CD4-positive, alpha-beta memory T cell (primary cell): ENCODE data around the gene TMEM215. TPM values are rescaled to one million over a fixed set of nuclear protein-coding genes. Genes with fewer than 3 reads are reported as not detected.
A peak's percentile ranks its signal among the peaks of the same experiment; 100 is the strongest.

ENCODE experiments used
- CTCF ChIA-PET: fragments of 350-600 bp; sonication (Branson Sonifier 250); formaldehyde crosslinking; loops from one replicate; lab custom pipeline; 2021; ENCODE audit warnings: inconsistent platforms; ENCODE audit not compliant: partially characterized antibody; lab: Charles Lee
- POLR2A ChIA-PET: fragments of 350-600 bp; sonication (Branson Sonifier 250); formaldehyde crosslinking; loops from one replicate; lab custom pipeline; 2021; ENCODE audit not compliant: partially characterized antibody; lab: Charles Lee
- DNase-seq, 5 donors: peaks; one replicate each; pipeline versions ENCODE4 v3.0.0 to v3.0.0-alpha.2; 2020 to 2022; ENCODE audit warnings: mixed read lengths in 1 of 5
- H3K27ac ChIP-seq: one replicate; pipeline ENCODE4 v1.7.0; 2013; ENCODE audit warnings: low read depth, low read length
- H3K27me3 ChIP-seq: 2 replicates; pipeline ENCODE4 v1.7.0; 2013; ENCODE audit warnings: mild to moderate bottlenecking, low read length, moderate library complexity; ENCODE audit not compliant: insufficient read depth
- H3K36me3 ChIP-seq: 2 replicates; pipeline ENCODE4 v1.7.0; 2013; ENCODE audit warnings: mild to moderate bottlenecking, low read length, moderate library complexity; ENCODE audit not compliant: insufficient read depth
- H3K4me1 ChIP-seq: 2 replicates; pipeline ENCODE4 v1.7.0; 2013; ENCODE audit warnings: mild to moderate bottlenecking, low read length, moderate library complexity; ENCODE audit not compliant: insufficient read depth
- H3K4me3 ChIP-seq, 2 donors: one replicate each; pipeline ENCODE4 v1.7.0; 2013; ENCODE audit warnings: low read length in 2 of 2, mild to moderate bottlenecking in 1 of 2
- H3K9me3 ChIP-seq, 2 donors: one replicate each; pipeline ENCODE4 v1.7.0; 2013; ENCODE audit warnings: low read length in 2 of 2, control low read depth in 1 of 2; ENCODE audit not compliant: control insufficient read depth in 1 of 2
- H3K27ac Mint-ChIP-seq, 7 donors: one replicate each; pipeline ENCODE4 v1.8.0; 2020 to 2021; ENCODE audit warnings: mixed read lengths in 7 of 7, mild to moderate bottlenecking in 6 of 7, inconsistent platforms in 3 of 7, moderate library complexity in 3 of 7
- H3K27me3 Mint-ChIP-seq, 2 donors: one replicate each; pipeline ENCODE4 v1.8.0; 2020 to 2021; ENCODE audit warnings: mixed read lengths in 2 of 2
- H3K36me3 Mint-ChIP-seq, 2 donors: one replicate each; pipeline ENCODE4 v1.8.0; 2020 to 2021; ENCODE audit warnings: mixed read lengths in 2 of 2, inconsistent platforms in 1 of 2, mild to moderate bottlenecking in 1 of 2
- H3K4me1 Mint-ChIP-seq, 4 donors: one replicate each; pipeline ENCODE4 v1.8.0; 2020 to 2021; ENCODE audit warnings: mixed read lengths in 4 of 4, mild to moderate bottlenecking in 1 of 4
- H3K4me3 Mint-ChIP-seq, 8 donors: one replicate each; pipeline ENCODE4 v1.8.0; 2020 to 2021; ENCODE audit warnings: mixed read lengths in 8 of 8, mild to moderate bottlenecking in 7 of 8, moderate library complexity in 6 of 8, inconsistent platforms in 3 of 8
- H3K9me3 Mint-ChIP-seq, 8 donors: one replicate each; pipeline ENCODE4 v1.8.0; 2020 to 2021; ENCODE audit warnings: mixed read lengths in 8 of 8, mild to moderate bottlenecking in 5 of 8, inconsistent platforms in 3 of 8, moderate library complexity in 1 of 8
- intact Hi-C: fragments of 100-400 bp; cut with micrococcal nuclease; formaldehyde crosslinking; loops from one replicate; pipeline ENCODE4 v1.15.1; 2023
- polyA plus RNA-seq, 2 donors: library from polyadenylated mRNA; unstranded; fragments of 300-500 nt; fragmentation: Illumina TruSeq; gene quantifications; one replicate each; pipeline ENCODE4 v1.2.3, GENCODE V29; 2021
- total RNA-seq, 2 experiments: library from RNA; stranded (reverse); gene quantifications; one replicate each; pipeline ENCODE4 v1.2.3, GENCODE V29; 2021

TMEM215 gene
- total RNA-seq (not detected), polyA plus RNA-seq (not detected)

- Histone ChIP-seq H3K27ac (no peak within 1 kb of the TSS), H3K27me3 (no peaks in the 10 kb centered on the region), H3K36me3 (no peaks in the 10 kb centered on the region), H3K4me3 (no peak within 1 kb of the TSS), H3K4me1 (no peaks in the 10 kb centered on the region), H3K9me3 (no peaks in the 10 kb centered on the region)
- intact Hi-C loops: no loop called here
- H3K9me3 Mint-ChIP-seq: peaks cover 0 to 8% (median under 1%) of the 10 kb centered on the region in 8 donors
- no peak for DNase-seq
- no peaks in the 10 kb centered on the region for H3K36me3 Mint-ChIP-seq
- POLR2A ChIA-PET: no interaction called here
- no peak within 1 kb of the TSS for H3K27ac Mint-ChIP-seq
- H3K27me3 Mint-ChIP-seq: peaks cover 34 to 35% of the 10 kb centered on the region in 2 donors
- peaks cover 0 to 2% (median 0%) of the 10 kb centered on the region in 4 donors for H3K4me1 Mint-ChIP-seq
- H3K4me3 Mint-ChIP-seq: no peak within 1 kb of the TSS
- CTCF ChIA-PET: no interaction called here
Measured at GRCh38 chr9:32783168-32783891, at the start of gene TMEM215. TMEM215 (plus strand) TSS chr9:32783540; CDS start chr9:32784184, 644 bp downstream.

- no peaks in the 10 kb centered on the region for H3K4me1 ChIP-seq
Measured at GRCh38 chr9:32735476-32735875, 47.9 kb upstream of the TMEM215 start.

GRCh38 chr9:32737378-32737777 lies 46.0 kb upstream of the TMEM215 start:
- H3K27ac Mint-ChIP-seq: no peak overlapping the region
- no peaks in the 10 kb centered on the region for H3K27me3 ChIP-seq
- no peak for DNase-seq
- CTCF ChIA-PET: no interaction called here
- H3K36me3 ChIP-seq: no peaks in the 10 kb centered on the region
- H3K4me1 ChIP-seq: no peaks in the 10 kb centered on the region
- no peak overlapping the region for H3K27ac ChIP-seq
- H3K9me3 Mint-ChIP-seq: peaks cover 0 to 11% (median 5%) of the 10 kb centered on the region in 8 donors
- H3K4me3 ChIP-seq: no peak overlapping the region
- H3K9me3 ChIP-seq: no peaks in the 10 kb centered on the region
- peaks cover 1 to 4% of the 10 kb centered on the region in 2 donors for H3K27me3 Mint-ChIP-seq
- POLR2A ChIA-PET: no interaction called here
- H3K36me3 Mint-ChIP-seq: no peaks in the 10 kb centered on the region
- intact Hi-C loops: no loop called here
- H3K4me3 Mint-ChIP-seq: no peak overlapping the region
- no peaks in the 10 kb centered on the region for H3K4me1 Mint-ChIP-seq

More at GRCh38 chr9:32735476-32735875, 47.9 kb upstream of the TMEM215 start:
- H3K4me1 Mint-ChIP-seq: no peaks in the 10 kb centered on the region
- no peak overlapping the region for H3K4me3 ChIP-seq
- H3K27me3 ChIP-seq: no peaks in the 10 kb centered on the region
- no peak overlapping the region for H3K27ac ChIP-seq
- H3K36me3 ChIP-seq: no peaks in the 10 kb centered on the region
- intact Hi-C loops: no loop called here
- peaks cover 1 to 2% of the 10 kb centered on the region in 2 donors for H3K27me3 Mint-ChIP-seq
- H3K9me3 ChIP-seq: no peaks in the 10 kb centered on the region
- peaks cover 0 to 6% (median 0%) of the 10 kb centered on the region in 8 donors for H3K9me3 Mint-ChIP-seq
- CTCF ChIA-PET: no interaction called here
- no peak overlapping the region for H3K4me3 Mint-ChIP-seq
- H3K36me3 Mint-ChIP-seq: no peaks in the 10 kb centered on the region
- no peak for DNase-seq
- no peak overlapping the region for H3K27ac Mint-ChIP-seq
- POLR2A ChIA-PET: no interaction called here

GRCh38 chr9:32738501-32739172 lies 44.7 kb upstream of the TMEM215 start:
- H3K27me3 ChIP-seq: no peaks in the 10 kb centered on the region
- ChIA-PET CTCF (no interaction called here), POLR2A (no interaction called here)
- Mint-ChIP-seq H3K4me3 (no peak overlapping the region), H3K36me3 (no peaks in the 10 kb centered on the region), H3K9me3 (peaks cover 0 to 16% (median 9%) of the 10 kb centered on the region in 8 donors), H3K4me1 (no peaks in the 10 kb centered on the region), H3K27me3 (peaks cover 1 to 4% of the 10 kb centered on the region in 2 donors), H3K27ac (no peak overlapping the region)
- no peaks in the 10 kb centered on the region for H3K9me3 ChIP-seq
- no peaks in the 10 kb centered on the region for H3K36me3 ChIP-seq
- intact Hi-C loops: no loop called here
- no peak overlapping the region for H3K27ac ChIP-seq
- no peak overlapping the region for H3K4me3 ChIP-seq
- no peak for DNase-seq
- no peaks in the 10 kb centered on the region for H3K4me1 ChIP-seq

- Mint-ChIP-seq H3K36me3 (no peaks in the 10 kb centered on the region), H3K4me3 (no peak overlapping the region), H3K27ac (no peak overlapping the region), H3K4me1 (no peaks in the 10 kb centered on the region), H3K9me3 (peaks cover 0 to 20% (median 7%) of the 10 kb centered on the region in 8 donors), H3K27me3 (peaks cover 0 to 4% of the 10 kb centered on the region in 2 donors)
- Histone ChIP-seq H3K27me3 (no peaks in the 10 kb centered on the region), H3K9me3 (no peaks in the 10 kb centered on the region), H3K4me1 (no peaks in the 10 kb centered on the region), H3K4me3 (no peak overlapping the region), H3K27ac (no peak overlapping the region), H3K36me3 (no peaks in the 10 kb centered on the region)
- POLR2A ChIA-PET: no interaction called here
- CTCF ChIA-PET: no interaction called here
- no peak for DNase-seq
- intact Hi-C loops: no loop called here
Measured at GRCh38 chr9:32741706-32742105, 41.6 kb upstream of the TMEM215 start.

GRCh38 chr9:32742296-32742695 lies 41.0 kb upstream of the TMEM215 start:
- ChIA-PET POLR2A (no interaction called here), CTCF (no interaction called here)

GRCh38 chr9:32748013-32748412 lies 35.3 kb upstream of the TMEM215 start:
- Histone ChIP-seq H3K4me3 (no peak overlapping the region), H3K9me3 (no peaks in the 10 kb centered on the region), H3K27ac (no peak overlapping the region), H3K4me1 (no peaks in the 10 kb centered on the region), H3K36me3 (no peaks in the 10 kb centered on the region), H3K27me3 (no peaks in the 10 kb centered on the region)
- POLR2A ChIA-PET: no interaction called here
- intact Hi-C loops: no loop called here
- Mint-ChIP-seq H3K4me3 (no peak overlapping the region), H3K36me3 (no peaks in the 10 kb centered on the region), H3K27ac (peak overlapping the region in 1 of 7 donors; percentile 43), H3K4me1 (no peaks in the 10 kb centered on the region), H3K27me3 (peaks cover 0 to 6% of the 10 kb centered on the region in 2 donors), H3K9me3 (peaks cover 0 to 9% (median 1%) of the 10 kb centered on the region in 8 donors)
- DNase-seq: no peak
- CTCF ChIA-PET: no interaction called here

More at GRCh38 chr9:32742296-32742695, 41.0 kb upstream of the TMEM215 start:
- Mint-ChIP-seq H3K9me3 (peaks cover 0 to 20% (median 7%) of the 10 kb centered on the region in 8 donors), H3K27me3 (peaks cover 0 to 4% of the 10 kb centered on the region in 2 donors), H3K4me3 (no peak overlapping the region), H3K27ac (no peak overlapping the region), H3K4me1 (no peaks in the 10 kb centered on the region), H3K36me3 (no peaks in the 10 kb centered on the region)
- Histone ChIP-seq H3K9me3 (no peaks in the 10 kb centered on the region), H3K36me3 (no peaks in the 10 kb centered on the region), H3K4me3 (no peak overlapping the region), H3K27ac (no peak overlapping the region), H3K4me1 (no peaks in the 10 kb centered on the region), H3K27me3 (no peaks in the 10 kb centered on the region)
- no peak for DNase-seq
- intact Hi-C loops: no loop called here
